CD4-positive, alpha-beta T cell treated with Interleukin-21 for 1 hour (primary cell): ENCODE measurements around the gene OGFOD2.
A peak's percentile ranks its signal among the peaks of the same experiment; 100 is the strongest.
"Not testable (repeated sequence)": the region's sequence is repeated elsewhere in the genome, so short reads cannot be mapped to it uniquely, and the experiment has no call there.

Source experiments
- DNase-seq: peaks from one replicate; pipeline ENCODE4 v3.0.0-alpha.2; 2020

Gene OGFOD2

GRCh38 chr12:122974892-122975789, at the start of gene OGFOD2:
TSS of gene OGFOD2 (plus strand) at chr12:122975244. CDS start at chr12:122975252, 8 bp downstream.
- peak; percentile 94 for DNase-seq

- DNase-seq = no peak
Observed at GRCh38 chr12:122927756-122928403, 47.2 kb upstream of the OGFOD2 start.

- no peak for DNase-seq
Observed at GRCh38 chr12:122928404-122929147, 46.5 kb upstream of the OGFOD2 start.

- no peak for DNase-seq
Observed at GRCh38 chr12:122929148-122929538, 45.9 kb upstream of the OGFOD2 start.

GRCh38 chr12:122929812-122930211, 45.2 kb upstream of the OGFOD2 start:
- DNase-seq = no peak

- DNase-seq = no peak
Observed at GRCh38 chr12:122932207-122932606, 42.8 kb upstream of the OGFOD2 start.

- no peak for DNase-seq
Observed at GRCh38 chr12:122934722-122935121, 40.3 kb upstream of the OGFOD2 start.

GRCh38 chr12:122935318-122935717, 39.7 kb upstream of the OGFOD2 start:
- no peak for DNase-seq

- no peak for DNase-seq
Observed at GRCh38 chr12:122937622-122938091, 37.4 kb upstream of the OGFOD2 start.

GRCh38 chr12:122939125-122939524, 35.9 kb upstream of the OGFOD2 start:
- no peak for DNase-seq

- DNase-seq = not testable (repeated sequence)
Observed at GRCh38 chr12:122941351-122941750, 33.7 kb upstream of the OGFOD2 start.

GRCh38 chr12:122942637-122943036, 32.4 kb upstream of the OGFOD2 start:
- DNase-seq = peak; percentile 17

GRCh38 chr12:122943196-122943595, 31.8 kb upstream of the OGFOD2 start:
- DNase-seq = no peak

- no peak for DNase-seq
Observed at GRCh38 chr12:122944605-122945592, 30.1 kb upstream of the OGFOD2 start.

- peak; percentile 56 for DNase-seq
Observed at GRCh38 chr12:122946690-122947341, 28.2 kb upstream of the OGFOD2 start.

GRCh38 chr12:122947352-122947792, 27.7 kb upstream of the OGFOD2 start:
- no peak for DNase-seq

GRCh38 chr12:122948605-122949004, 26.4 kb upstream of the OGFOD2 start:
- DNase-seq = no peak

- no peak for DNase-seq
Observed at GRCh38 chr12:122949405-122949804, 25.6 kb upstream of the OGFOD2 start.

GRCh38 chr12:122949816-122950675, 25.0 kb upstream of the OGFOD2 start:
- DNase-seq = no peak

GRCh38 chr12:122951406-122951805, 23.6 kb upstream of the OGFOD2 start:
- DNase-seq = no peak
